ENCODE results near the gene TSHZ2.

DNA sequence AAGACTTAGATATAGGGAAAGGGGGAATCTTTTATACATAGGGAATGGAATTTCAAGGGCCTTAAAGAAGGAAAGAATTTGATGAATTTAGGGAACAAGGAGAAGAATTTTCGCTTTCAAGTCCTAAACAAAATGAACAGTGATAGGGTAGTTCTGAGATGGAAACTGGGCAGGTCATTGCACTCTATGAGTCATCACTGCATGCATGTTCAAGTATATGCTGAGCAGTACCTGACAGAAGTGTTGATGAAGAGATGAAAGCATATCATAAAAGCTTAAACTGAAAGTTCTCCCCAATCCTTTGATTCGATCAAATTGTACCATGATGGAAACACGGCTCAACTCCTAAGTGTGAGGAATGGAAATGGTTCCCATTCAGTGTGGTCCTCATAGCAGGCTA lies 271.0 kb downstream of the TSHZ2 start:
- TF ChIP-seq, protein P1, sequence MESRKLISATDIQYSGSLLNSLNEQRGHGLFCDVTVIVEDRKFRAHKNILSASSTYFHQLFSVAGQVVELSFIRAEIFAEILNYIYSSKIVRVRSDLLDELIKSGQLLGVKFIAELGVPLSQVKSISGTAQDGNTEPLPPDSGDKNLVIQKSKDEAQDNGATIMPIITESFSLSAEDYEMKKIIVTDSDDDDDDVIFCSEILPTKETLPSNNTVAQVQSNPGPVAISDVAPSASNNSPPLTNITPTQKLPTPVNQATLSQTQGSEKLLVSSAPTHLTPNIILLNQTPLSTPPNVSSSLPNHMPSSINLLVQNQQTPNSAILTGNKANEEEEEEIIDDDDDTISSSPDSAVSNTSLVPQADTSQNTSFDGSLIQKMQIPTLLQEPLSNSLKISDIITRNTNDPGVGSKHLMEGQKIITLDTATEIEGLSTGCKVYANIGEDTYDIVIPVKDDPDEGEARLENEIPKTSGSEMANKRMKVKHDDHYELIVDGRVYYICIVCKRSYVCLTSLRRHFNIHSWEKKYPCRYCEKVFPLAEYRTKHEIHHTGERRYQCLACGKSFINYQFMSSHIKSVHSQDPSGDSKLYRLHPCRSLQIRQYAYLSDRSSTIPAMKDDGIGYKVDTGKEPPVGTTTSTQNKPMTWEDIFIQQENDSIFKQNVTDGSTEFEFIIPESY (IDR thresholded peaks at IDR 0.05; ENCODE audit: extremely low read depth, insufficient replicate concordance, low read length), result no peak
- TF ChIP-seq, protein P2, sequence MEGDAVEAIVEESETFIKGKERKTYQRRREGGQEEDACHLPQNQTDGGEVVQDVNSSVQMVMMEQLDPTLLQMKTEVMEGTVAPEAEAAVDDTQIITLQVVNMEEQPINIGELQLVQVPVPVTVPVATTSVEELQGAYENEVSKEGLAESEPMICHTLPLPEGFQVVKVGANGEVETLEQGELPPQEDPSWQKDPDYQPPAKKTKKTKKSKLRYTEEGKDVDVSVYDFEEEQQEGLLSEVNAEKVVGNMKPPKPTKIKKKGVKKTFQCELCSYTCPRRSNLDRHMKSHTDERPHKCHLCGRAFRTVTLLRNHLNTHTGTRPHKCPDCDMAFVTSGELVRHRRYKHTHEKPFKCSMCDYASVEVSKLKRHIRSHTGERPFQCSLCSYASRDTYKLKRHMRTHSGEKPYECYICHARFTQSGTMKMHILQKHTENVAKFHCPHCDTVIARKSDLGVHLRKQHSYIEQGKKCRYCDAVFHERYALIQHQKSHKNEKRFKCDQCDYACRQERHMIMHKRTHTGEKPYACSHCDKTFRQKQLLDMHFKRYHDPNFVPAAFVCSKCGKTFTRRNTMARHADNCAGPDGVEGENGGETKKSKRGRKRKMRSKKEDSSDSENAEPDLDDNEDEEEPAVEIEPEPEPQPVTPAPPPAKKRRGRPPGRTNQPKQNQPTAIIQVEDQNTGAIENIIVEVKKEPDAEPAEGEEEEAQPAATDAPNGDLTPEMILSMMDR (IDR thresholded peaks at IDR 0.05 in 2 of 3, conservative IDR thresholded peaks at IDR 0.05 in 1 of 3; ENCODE audit: borderline replicate concordance in 1 of 3, insufficient read depth in 1 of 3, low read depth in 2 of 3, low read length in 2 of 3), result no peak
- TF ChIP-seq SP1 (IDR thresholded peaks at IDR 0.05; ENCODE audit: low read depth) (no peak), POLR2A (IDR thresholded peaks at IDR 0.05; ENCODE audit: borderline replicate concordance, extremely low read depth, insufficient read depth, insufficient read length) (no peak)

Measured in HCT116 (cell line).